GM12865 (cell line): Measurements from ENCODE around the gene DSG3.

Experiments
- DNase-seq: peaks from one replicate; pipeline ENCODE4 v3.0.0; 2010; ENCODE audit warnings: low read depth
- H3K4me3 ChIP-seq: 2 replicates; pipeline ENCODE4 v1.5.1; 2011; ENCODE audit warnings: mild to moderate bottlenecking, low read depth, low read length, control low read depth
- TF ChIP-seq, protein P1 (sequence below): IDR thresholded peaks from 2 replicates; pipeline ENCODE4 v1.5.1; 2011; ENCODE audit warnings: low read length, control low read depth, low read depth, inconsistent platforms; ENCODE audit not compliant: insufficient read depth; ENCODE audit errors: missing control alignments

Gene DSG3

DNA sequence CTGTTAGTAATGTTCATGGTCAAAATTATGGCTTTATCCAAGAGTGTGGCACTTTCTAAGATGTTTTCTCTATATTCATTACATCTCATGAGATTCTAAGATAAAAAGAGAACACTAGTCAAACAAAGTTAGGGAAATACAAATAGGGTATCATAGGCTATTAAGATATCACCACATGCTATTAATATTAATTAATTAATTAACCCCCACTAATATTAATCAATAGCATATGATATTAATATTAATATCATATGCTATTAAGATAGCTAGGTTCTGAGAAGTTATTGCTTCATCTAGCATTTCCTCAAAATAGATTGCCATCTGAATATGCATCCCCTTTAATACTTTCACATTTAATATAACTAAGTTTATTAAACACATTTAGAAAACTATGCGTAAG is 22.1 kb downstream of the DSG3 start:
- no peak for DNase-seq
- TF ChIP-seq, protein P1, sequence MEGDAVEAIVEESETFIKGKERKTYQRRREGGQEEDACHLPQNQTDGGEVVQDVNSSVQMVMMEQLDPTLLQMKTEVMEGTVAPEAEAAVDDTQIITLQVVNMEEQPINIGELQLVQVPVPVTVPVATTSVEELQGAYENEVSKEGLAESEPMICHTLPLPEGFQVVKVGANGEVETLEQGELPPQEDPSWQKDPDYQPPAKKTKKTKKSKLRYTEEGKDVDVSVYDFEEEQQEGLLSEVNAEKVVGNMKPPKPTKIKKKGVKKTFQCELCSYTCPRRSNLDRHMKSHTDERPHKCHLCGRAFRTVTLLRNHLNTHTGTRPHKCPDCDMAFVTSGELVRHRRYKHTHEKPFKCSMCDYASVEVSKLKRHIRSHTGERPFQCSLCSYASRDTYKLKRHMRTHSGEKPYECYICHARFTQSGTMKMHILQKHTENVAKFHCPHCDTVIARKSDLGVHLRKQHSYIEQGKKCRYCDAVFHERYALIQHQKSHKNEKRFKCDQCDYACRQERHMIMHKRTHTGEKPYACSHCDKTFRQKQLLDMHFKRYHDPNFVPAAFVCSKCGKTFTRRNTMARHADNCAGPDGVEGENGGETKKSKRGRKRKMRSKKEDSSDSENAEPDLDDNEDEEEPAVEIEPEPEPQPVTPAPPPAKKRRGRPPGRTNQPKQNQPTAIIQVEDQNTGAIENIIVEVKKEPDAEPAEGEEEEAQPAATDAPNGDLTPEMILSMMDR, result no peak
- no peak overlapping the region for H3K4me3 ChIP-seq

DNA sequence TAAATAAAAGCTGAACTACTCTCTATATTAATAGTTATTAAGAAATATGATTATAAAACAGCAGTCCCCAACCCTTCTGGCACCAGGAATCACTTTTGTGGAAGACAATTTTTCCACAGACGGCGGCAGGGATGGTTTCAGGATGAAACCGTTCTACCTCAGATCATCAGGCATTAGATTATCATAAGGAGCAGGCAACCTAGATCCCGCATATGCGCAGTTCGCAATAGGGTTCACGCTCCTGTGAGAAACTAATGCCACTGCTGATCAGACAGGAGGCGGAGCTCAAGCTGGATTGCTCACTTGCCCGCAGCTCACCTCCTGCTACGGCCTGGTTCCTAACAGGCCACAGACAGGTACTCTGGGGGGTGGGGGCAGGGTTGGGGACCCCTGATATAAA is 31.1 kb downstream of the DSG3 start:
- DNase-seq, result no peak
- TF ChIP-seq, protein P1, result no peak
- no peak overlapping the region for H3K4me3 ChIP-seq

DNA sequence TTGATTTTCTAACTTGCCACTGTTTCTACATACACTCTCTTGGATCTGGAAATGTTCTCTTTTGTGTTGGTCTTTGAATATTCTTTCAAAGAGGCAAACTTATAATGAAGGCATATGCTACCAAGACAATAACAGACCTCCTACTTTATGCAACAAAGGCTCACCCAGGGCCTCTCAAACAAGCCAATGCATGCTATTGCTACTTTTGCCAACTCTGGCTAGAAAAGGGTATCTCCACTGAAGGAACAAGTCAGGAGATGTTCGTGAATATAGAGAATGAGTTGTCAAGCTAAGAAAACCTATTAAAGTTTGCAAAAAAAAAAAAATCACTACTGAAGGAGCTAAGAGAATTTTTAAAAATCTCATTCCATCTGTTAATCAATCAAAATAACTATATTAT is 34.5 kb downstream of the DSG3 start:
- DNase-seq, result no peak
- TF ChIP-seq, protein P1, result no peak
- no peak overlapping the region for H3K4me3 ChIP-seq

DNA sequence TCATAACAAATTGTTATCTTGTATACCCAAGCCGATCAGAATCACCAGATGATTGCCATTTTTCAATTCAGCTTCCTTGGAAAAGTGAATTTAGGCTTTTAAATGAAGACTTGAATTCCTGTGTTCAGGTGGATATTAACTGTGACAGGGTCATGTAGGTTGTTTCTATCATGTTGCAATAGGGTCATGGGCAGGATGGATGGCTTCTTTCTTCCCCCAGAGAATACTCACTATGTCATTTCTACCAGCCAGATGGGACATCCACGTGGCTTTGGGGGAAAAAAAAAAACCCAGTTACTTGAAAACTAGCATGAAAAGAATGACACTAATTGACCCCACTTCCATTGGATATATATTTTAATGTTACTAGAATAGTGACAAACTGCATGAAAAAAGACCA is 35.9 kb downstream of the DSG3 start:
- no peak for DNase-seq
- TF ChIP-seq, protein P1, result no peak
- H3K4me3 ChIP-seq, result no peak overlapping the region

DNA sequence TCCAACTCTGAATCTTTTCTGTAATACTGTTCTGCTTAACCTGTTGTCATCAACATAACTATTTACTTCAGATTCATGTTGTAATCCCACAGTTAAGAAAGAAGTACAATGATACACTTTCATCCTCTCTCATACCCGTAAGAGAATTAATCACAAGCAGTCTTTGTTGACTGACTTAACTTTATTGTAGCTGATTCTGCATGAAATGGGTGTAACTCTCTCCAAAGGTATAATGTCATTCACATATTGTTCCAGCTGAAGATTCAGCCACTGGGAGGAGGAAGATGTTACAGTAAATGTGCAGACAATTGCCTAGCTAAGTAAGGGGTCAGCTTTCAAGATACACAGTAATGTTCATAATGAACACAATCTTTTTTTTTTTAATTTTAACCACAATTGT is 36.9 kb downstream of the DSG3 start:
- DNase-seq, result no peak
- TF ChIP-seq, protein P1, result no peak
- H3K4me3 ChIP-seq, result no peak overlapping the region

DNA sequence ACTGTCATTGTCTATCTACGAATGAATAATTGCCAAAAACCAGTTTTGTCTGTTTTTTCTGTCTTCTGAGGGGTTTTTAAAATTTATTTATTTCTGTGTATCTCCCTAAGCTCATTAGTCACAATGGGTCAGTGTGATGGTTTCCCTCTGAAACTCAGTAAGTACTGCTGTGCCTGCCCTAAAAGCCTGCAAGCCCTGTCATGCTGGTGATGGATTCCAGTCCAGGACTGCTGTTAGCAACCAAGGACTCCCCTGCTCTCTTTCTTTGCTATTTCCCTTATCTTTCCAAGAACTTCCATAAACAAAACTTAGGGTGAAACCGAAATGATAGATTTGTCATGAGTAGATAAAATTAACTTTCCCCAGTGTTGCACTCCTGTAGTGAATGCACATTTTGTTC is 38.6 kb downstream of the DSG3 start:
- H3K4me3 ChIP-seq, result no peak overlapping the region
- TF ChIP-seq, protein P1, result no peak
- DNase-seq, result no peak

DNA sequence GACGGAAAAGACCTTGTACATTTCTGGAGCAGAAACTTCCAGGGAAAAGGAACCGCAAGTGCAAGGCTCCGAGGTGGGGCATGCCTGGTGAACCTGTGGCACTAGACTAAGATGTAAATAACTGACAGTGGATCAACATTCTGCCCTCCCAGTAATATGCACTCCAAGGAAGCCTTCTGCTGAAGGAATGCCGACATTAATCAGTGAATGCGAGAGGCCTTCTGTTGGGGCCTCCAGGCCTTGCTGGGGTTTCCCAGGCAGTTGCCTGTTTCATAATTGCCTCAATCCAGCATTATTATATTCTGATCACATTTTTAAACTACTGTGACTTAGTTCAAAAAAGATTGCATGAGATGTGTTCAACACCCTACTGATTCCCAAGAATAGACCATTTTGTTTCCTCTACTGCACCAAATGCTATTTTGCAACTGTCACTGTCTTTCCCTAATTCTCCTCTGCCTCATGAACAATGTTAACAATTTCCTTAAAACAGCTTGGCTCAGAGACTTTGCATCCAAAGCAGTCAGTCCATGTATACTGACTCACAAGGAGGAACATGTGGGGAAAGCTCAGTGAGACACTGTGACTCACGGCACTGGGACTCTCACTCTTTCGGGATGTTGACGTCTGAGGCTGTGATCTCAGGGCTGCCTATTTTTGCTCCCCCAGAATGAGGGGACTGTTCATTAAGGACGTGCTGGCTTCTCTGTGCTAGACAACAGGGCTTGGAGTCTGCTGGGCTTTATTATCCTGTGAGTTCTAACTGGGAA is 39.9 kb downstream of the DSG3 start:
- TF ChIP-seq, protein P1, result no peak
- no peak for DNase-seq
- H3K4me3 ChIP-seq, result no peak overlapping the region
